WERI-Rb-1 (cell line): ENCODE data around the gene TAF4.

Experiments used
- DNase-seq: peaks from one replicate; pipeline ENCODE4 v3.0.0-alpha.2; 2020
- H3K27ac ChIP-seq: fragments of 250-450 bp; sonication (Bioruptor Pico); 2 replicates; pipeline ENCODE4 v1.5.1; 2020; ENCODE audit warnings: mild to moderate bottlenecking, moderate library complexity
- H3K27me3 ChIP-seq: fragments of 250-450 bp; sonication (Bioruptor Pico); 2 replicates; pipeline ENCODE4 v1.5.1; 2021; ENCODE audit warnings: mild to moderate bottlenecking, low read depth, moderate library complexity; ENCODE audit not compliant: insufficient read depth, severe bottlenecking
- H3K36me3 ChIP-seq: fragments of 250-450 bp; sonication (Bioruptor Pico); 2 replicates; pipeline ENCODE4 v1.5.1; 2020; ENCODE audit warnings: mild to moderate bottlenecking, moderate library complexity
- H3K4me3 ChIP-seq: 2 replicates; pipeline ENCODE4 v1.5.1; 2011; ENCODE audit warnings: low read depth, mild to moderate bottlenecking, control low read depth, low read length
- H3K9me3 ChIP-seq: fragments of 250-450 bp; sonication (Bioruptor Pico); 2 replicates; pipeline ENCODE4 v1.5.1; 2021; ENCODE audit warnings: mild to moderate bottlenecking, moderate library complexity; ENCODE audit not compliant: severe bottlenecking
- TF ChIP-seq, protein P1 (sequence below): IDR thresholded peaks from 2 replicates; pipeline ENCODE4 v1.5.1; 2011; ENCODE audit warnings: low read depth, mild to moderate bottlenecking, control low read depth, inconsistent platforms, low read length

The TAF4 gene

DNA sequence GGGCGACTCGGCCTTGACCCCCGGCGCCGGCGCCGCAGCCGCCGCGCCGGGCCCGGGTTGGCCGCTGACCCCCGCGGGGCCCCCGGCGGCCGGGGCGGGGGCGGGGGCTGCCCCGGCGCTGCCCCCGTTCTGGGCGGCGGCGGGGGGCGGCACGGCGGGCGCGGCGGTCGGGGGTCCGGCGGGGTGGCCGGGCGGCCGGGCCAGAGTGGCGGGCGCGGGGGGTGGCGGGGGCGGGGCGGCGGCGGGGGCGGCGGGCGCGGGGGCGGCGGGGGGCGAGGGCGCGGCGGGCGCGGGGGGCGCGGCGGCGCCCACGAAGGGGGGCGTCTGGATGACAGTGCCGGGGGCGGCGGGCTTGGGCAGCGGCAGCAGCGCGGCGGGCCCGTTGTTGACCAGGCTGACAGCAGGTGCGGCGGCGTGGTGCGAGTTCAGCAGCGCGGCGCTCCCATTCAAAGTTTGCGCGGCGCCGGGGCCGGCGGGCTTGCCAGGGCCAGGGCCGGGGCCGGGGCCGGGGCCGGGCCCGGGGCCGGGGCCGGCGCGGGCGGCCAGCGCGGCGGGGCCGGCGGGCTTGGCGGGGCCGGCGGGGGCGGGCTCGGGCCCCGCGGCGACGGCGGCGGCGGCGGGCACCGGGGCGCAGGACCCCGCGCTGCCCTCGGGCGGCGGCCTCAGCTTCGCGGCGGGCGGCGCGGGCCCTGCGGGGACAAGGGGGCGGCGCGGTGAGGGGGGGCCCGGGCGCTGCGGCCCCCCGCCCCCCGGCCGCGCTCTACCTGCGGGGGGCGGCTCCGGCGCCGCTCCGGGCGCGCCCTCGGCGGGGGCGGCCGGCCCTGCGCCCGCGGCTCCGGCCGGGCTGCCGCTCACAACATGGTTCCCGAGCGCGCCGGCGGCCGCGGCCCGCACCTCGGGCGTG is 659 bp downstream of the TAF4 start:
- DNase-seq, result no peak
- Histone ChIP-seq H3K27ac (peak overlapping the region; percentile 88), H3K4me3 (peak overlapping the region; percentile 34), H3K9me3 (no peaks in the 10 kb centered on the region), H3K27me3 (no peaks in the 10 kb centered on the region), H3K36me3 (peaks cover 36% of the 10 kb centered on the region)
- TF ChIP-seq, protein P1, sequence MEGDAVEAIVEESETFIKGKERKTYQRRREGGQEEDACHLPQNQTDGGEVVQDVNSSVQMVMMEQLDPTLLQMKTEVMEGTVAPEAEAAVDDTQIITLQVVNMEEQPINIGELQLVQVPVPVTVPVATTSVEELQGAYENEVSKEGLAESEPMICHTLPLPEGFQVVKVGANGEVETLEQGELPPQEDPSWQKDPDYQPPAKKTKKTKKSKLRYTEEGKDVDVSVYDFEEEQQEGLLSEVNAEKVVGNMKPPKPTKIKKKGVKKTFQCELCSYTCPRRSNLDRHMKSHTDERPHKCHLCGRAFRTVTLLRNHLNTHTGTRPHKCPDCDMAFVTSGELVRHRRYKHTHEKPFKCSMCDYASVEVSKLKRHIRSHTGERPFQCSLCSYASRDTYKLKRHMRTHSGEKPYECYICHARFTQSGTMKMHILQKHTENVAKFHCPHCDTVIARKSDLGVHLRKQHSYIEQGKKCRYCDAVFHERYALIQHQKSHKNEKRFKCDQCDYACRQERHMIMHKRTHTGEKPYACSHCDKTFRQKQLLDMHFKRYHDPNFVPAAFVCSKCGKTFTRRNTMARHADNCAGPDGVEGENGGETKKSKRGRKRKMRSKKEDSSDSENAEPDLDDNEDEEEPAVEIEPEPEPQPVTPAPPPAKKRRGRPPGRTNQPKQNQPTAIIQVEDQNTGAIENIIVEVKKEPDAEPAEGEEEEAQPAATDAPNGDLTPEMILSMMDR, result no peak

DNA sequence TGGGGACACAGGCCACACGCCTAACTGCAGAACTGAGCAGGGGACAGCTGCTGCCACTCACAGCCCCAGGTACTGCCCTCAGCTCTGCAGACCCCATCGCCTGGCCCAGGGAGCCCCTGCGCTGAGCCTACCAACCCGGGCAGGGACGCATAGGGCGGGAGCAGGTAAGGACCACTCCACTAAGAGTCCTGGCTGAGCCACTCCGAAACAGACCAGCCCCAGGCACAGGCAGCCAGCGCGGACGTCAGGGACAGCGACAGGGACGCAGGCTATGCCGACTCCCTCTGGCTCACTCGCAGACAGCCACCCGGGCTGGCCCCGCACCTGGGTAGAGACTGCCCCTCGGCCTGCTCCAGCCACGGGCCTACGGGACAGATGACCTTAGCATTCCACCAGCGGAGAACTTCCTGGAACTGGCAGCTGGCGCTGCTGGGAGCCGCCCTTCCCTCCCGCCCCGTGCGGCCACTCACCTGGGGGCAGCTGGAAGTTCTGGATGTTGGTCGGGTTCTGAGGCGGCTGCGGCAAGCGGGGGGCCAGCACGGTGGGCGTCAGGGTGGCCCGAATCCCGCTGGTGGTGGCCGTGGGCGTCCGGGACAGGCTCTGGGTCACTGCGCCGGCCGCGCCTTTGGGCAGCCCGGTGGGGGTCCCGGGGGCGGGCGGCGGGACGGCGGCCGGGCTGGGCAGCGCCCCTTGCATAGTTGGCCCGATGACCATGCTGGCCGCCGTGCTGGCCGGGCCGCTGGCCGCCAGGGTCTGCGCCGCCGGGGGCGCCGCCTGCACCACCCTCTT is 1.5 kb downstream of the TAF4 start:
- no peak overlapping the region for H3K27ac ChIP-seq
- no peaks in the 10 kb centered on the region for H3K9me3 ChIP-seq
- no peak overlapping the region for H3K4me3 ChIP-seq
- TF ChIP-seq, protein P1, result no peak
- DNase-seq, result no peak
- H3K27me3 ChIP-seq, result no peaks in the 10 kb centered on the region
- H3K36me3 ChIP-seq, result peaks cover 36% of the 10 kb centered on the region

DNA sequence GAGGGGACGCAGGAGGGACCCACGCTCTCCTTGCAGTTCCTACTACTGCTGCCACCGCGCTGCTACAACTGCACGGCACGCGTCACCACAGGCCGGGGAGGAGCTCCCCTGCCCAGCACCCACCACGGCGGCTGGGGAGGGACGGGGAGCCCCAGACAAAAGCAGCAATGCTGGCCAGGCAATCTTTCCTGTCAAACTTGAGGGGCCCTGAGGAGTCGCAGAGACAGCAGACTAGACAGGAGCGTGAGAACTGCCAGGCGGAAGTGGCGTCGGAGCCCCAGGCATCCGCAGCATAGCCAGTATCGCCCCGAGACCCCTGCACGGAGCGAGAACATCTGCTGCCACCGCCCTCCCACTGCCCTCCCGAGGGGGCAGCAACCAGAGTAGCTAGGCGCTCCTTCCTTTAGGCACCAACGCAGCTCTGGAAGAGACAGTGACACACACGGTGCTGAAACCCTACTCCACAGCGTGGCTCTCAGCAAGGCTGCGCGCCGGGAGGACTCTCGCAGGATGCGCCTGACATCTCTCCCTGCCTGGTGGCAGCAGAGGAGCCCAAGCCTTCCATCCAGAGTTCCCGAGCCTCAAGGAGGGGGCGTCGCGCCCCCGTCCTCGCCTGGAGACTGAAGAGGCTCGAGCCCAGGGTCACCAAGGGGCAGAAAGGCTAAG is 2.2 kb downstream of the TAF4 start:
- Histone ChIP-seq H3K27ac (no peak overlapping the region), H3K4me3 (no peak overlapping the region), H3K9me3 (no peaks in the 10 kb centered on the region), H3K36me3 (peaks cover 36% of the 10 kb centered on the region), H3K27me3 (no peaks in the 10 kb centered on the region)
- no peak for DNase-seq
- TF ChIP-seq, protein P1, result no peak

DNA sequence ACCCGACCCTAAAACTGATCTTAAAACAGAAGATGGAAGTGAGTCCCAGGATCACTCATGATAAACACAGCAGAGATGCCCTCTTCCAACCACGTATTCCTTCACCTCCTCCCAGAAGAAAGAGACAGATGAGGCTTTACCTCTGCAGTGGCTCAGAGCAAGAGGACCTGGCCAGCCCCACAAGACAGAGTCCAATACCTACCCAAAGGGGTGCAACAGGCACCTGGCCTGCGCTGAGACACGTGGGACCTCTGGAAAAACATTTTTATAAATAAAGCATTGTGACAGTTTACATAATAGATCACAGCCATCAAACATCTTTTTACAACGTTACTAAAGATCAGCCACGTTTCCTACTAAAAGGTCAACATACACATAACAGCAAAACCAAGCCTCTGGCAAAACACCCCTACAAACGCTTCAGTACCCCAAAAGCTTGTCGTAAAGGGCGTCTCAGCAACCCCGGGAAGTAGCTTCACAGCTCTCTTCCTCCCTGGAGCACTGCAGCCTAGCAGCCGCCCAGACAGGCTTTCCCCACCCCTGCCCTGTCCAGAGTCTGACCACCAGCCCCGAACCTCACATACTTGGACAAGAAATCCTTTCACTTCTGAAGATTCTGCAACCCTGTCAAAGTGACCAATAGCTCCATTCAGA is 2.9 kb downstream of the TAF4 start:
- no peak for DNase-seq
- TF ChIP-seq, protein P1, result no peak
- H3K4me3 ChIP-seq, result no peak overlapping the region

DNA sequence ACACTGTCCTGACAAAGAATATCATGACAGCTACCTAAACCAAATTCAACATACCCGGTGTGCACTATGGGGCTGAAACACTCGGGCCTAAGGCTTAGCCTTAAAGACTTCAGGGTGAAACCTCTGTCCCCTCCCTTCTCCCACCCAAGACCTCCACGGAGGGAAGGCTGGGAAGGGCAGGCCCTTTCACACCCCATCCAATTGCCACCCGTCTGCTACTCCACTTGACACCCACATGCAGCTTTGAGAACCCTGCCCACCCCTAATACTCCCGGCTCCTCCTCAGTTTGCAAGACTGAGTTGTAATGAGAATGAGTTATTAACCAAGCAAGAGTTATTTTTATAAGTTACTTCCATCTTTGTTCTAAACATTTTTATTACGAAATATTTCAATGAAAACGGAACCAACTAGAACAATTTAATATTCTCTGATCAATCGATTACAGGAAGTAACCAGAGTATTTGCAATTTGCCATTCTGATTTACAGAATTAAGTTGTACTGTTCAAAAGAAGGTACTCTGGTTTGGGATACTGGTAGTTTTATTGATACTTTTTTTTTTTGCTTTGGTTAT is 3.7 kb downstream of the TAF4 start:
- Histone ChIP-seq H3K9me3 (no peaks in the 10 kb centered on the region), H3K4me3 (no peak overlapping the region), H3K27ac (no peak overlapping the region), H3K27me3 (no peaks in the 10 kb centered on the region), H3K36me3 (peaks cover 34% of the 10 kb centered on the region)
- no peak for DNase-seq
- TF ChIP-seq, protein P1, result no peak

More for the DNA sequence above, 2.9 kb downstream of the TAF4 start:
- Histone ChIP-seq H3K9me3 (no peaks in the 10 kb centered on the region), H3K27me3 (no peaks in the 10 kb centered on the region), H3K36me3 (peaks cover 36% of the 10 kb centered on the region), H3K27ac (no peak overlapping the region)
